Breast epithelium (tissue), 4 donors: Measurements from ENCODE around the gene FEV. TPM values are rescaled to one million over a fixed set of nuclear protein-coding genes. Genes with fewer than 3 reads are reported as not detected.

Experiments
- DNase-seq, 2 donors: peaks; one replicate each; pipeline ENCODE4 v3.0.0-alpha.2; 2019; ENCODE audit warnings: low spot score in 2 of 2
- H3K27ac ChIP-seq, 2 donors: fragments of 200-600 bp; sonication (generic) in 1 of 2; one replicate each; pipeline ENCODE4 v1.5.1; 2016 to 2019; ENCODE audit warnings: mild to moderate bottlenecking in 1 of 2
- H3K27me3 ChIP-seq, 2 donors: fragments of 200-600 bp; sonication (generic) in 1 of 2; one replicate each; pipeline versions ENCODE4 v1.5.1 to v1.6.0; 2017 to 2019; ENCODE audit warnings: control low read depth in 1 of 2, mild to moderate bottlenecking in 1 of 2
- H3K36me3 ChIP-seq: fragments of 200-600 bp; one replicate; pipeline ENCODE4 v1.5.1; 2019
- H3K4me1 ChIP-seq, 2 donors: fragments of 200-600 bp; sonication (generic); one replicate each; pipeline ENCODE4 v1.5.1; 2016 to 2019; ENCODE audit warnings: control low read depth in 1 of 2
- H3K4me3 ChIP-seq, 3 donors: fragments of 200-600 bp; sonication (generic); 1 replicate in 2 of 3; 2 replicates in 1 of 3; pipeline ENCODE4 v1.5.1; 2016 to 2019; ENCODE audit warnings: mild to moderate bottlenecking in 3 of 3, moderate library complexity in 2 of 3
- H3K9me3 ChIP-seq, 2 donors: fragments of 200-600 bp; sonication (generic) in 1 of 2; one replicate each; pipeline ENCODE4 v1.5.1; 2016 to 2019; ENCODE audit warnings: control low read depth in 1 of 2
- CTCF ChIP-seq, 3 donors: fragments of 450-650 bp; IDR thresholded peaks; one replicate each; pipeline ENCODE4 v1.5.1; 2016 to 2017; ENCODE audit warnings: antibody characterized with exemption in 3 of 3, mild to moderate bottlenecking in 3 of 3, moderate library complexity in 3 of 3
- POLR2A ChIP-seq: fragments of 450-650 bp; IDR thresholded peaks from one replicate; pipeline ENCODE4 v1.6.1; 2016; ENCODE audit warnings: antibody characterized with exemption, mild to moderate bottlenecking, moderate library complexity
- POLR2AphosphoS5 ChIP-seq, 3 donors: sonication (generic); formaldehyde crosslinking; IDR thresholded peaks; one replicate each; pipeline ENCODE4 v1.6.1; 2017; ENCODE audit warnings: antibody characterized with exemption in 3 of 3
- intact Hi-C: fragments of 100-400 bp; cut with DNase I; formaldehyde crosslinking; loops from one replicate; pipeline ENCODE4 v1.15.1; 2023; ENCODE audit warnings: low total_unique reads
- total RNA-seq, 3 donors: library from RNA; depleted of rRNA; stranded (reverse); fragments of >200 nt; gene quantifications; one replicate each; pipeline ENCODE4 v1.1.0, GENCODE V29; 2016

FEV gene
- total RNA-seq, 3 donors from 2014 or later: not detected

- intact Hi-C loops: no loop called here
- H3K27me3 ChIP-seq: peaks cover 29 to 88% of the 10 kb centered on the region in 2 donors
- no peak for DNase-seq
- H3K36me3 ChIP-seq: no peaks in the 10 kb centered on the region
- TF ChIP-seq CTCF (IDR thresholded peaks at IDR 0.05): no peak
- no peak for TF ChIP-seq POLR2A
- no peak for TF ChIP-seq POLR2AphosphoS5 (IDR thresholded peaks at IDR 0.05)
- no peak overlapping the region for H3K27ac ChIP-seq
- H3K4me3 ChIP-seq: peak overlapping the region in 1 of 3 donors; percentile 65
- H3K9me3 ChIP-seq: no peaks in the 10 kb centered on the region
- peaks cover 3 to 12% of the 10 kb centered on the region in 2 donors for H3K4me1 ChIP-seq
These were observed 24.4 kb downstream of the FEV start for GRCh38 chr2:218960309-218961165.

- peak overlapping the region; percentile 14 to 65 (median 46) for H3K4me3 ChIP-seq
- no peaks in the 10 kb centered on the region for H3K36me3 ChIP-seq
- DNase-seq: no peak
- intact Hi-C loops: no loop called here
- no peak overlapping the region for H3K27ac ChIP-seq
- no peaks in the 10 kb centered on the region for H3K9me3 ChIP-seq
- H3K4me1 ChIP-seq: peaks cover 3 to 12% of the 10 kb centered on the region in 2 donors
- peaks cover 29 to 86% of the 10 kb centered on the region in 2 donors for H3K27me3 ChIP-seq
- TF ChIP-seq POLR2AphosphoS5 (IDR thresholded peaks at IDR 0.05) (no peak), CTCF (IDR thresholded peaks at IDR 0.05) (no peak)
These were observed 25.1 kb downstream of the FEV start for GRCh38 chr2:218959761-218960308.

GRCh38 chr2:218959141-218959731 lies 25.7 kb downstream of the FEV start, which contains the start of gene CDK5R2:
Gene CDK5R2 (plus strand): TSS chr2:218959666. CDS start chr2:218959821, 155 bp downstream.
- Histone ChIP-seq H3K36me3 (no peaks in the 10 kb centered on the region), H3K9me3 (no peaks in the 10 kb centered on the region), H3K27ac (no peak within 1 kb of the TSS), H3K27me3 (peaks cover 29 to 82% of the 10 kb centered on the region in 2 donors), H3K4me1 (peaks cover 3 to 12% of the 10 kb centered on the region in 2 donors), H3K4me3 (peak within 1 kb of the TSS; percentile 14 to 65 (median 46))
- intact Hi-C loops: no loop called here
- TF ChIP-seq POLR2AphosphoS5 (IDR thresholded peaks at IDR 0.05) (no peak), CTCF (IDR thresholded peaks at IDR 0.05) (no peak), POLR2A (no peak)
- peak in 1 of 2 donors; percentile 31 for DNase-seq

GRCh38 chr2:218958276-218958675 lies 26.7 kb downstream of the FEV start:
- Histone ChIP-seq H3K27ac (no peak overlapping the region), H3K4me1 (peaks cover 3 to 12% of the 10 kb centered on the region in 2 donors), H3K9me3 (no peaks in the 10 kb centered on the region), H3K27me3 (peaks cover 29 to 76% of the 10 kb centered on the region in 2 donors), H3K36me3 (no peaks in the 10 kb centered on the region), H3K4me3 (no peak overlapping the region)
- TF ChIP-seq POLR2AphosphoS5 (IDR thresholded peaks at IDR 0.05) (no peak), POLR2A (no peak), CTCF (IDR thresholded peaks at IDR 0.05) (no peak)
- no peak for DNase-seq
- intact Hi-C loops: no loop called here
